CD14-positive monocyte (primary cell): ENCODE measurements around the gene ATP2C1. TPM values are rescaled to one million over a fixed set of nuclear protein-coding genes. Genes with fewer than 3 reads are reported as not detected.
"Not testable (repeated sequence)": the region's sequence is repeated elsewhere in the genome, so short reads cannot be mapped to it uniquely, and the experiment has no call there.

ENCODE experiments used
- DNase-seq, 3 donors: peaks; one replicate each; pipeline ENCODE4 v3.0.0-alpha.2; 2011 to 2022
- H2AFZ ChIP-seq: 2 replicates; pipeline ENCODE4 v1.6.0; 2012; ENCODE audit warnings: mild to moderate bottlenecking, low read depth, low read length, inconsistent platforms; ENCODE audit not compliant: insufficient read depth, poor library complexity, severe bottlenecking
- H3K27ac ChIP-seq, 2 donors: 1 replicate in 1 of 2; 2 replicates in 1 of 2; pipeline ENCODE4 v1.5.1; 2012 to 2013; ENCODE audit warnings: low read length in 2 of 2, control low read depth in 1 of 2, inconsistent platforms in 1 of 2, low read depth in 1 of 2, mild to moderate bottlenecking in 1 of 2
- H3K27me3 ChIP-seq, 2 donors: one replicate each; pipeline versions ENCODE4 v1.6.0 to v1.6.1; 2011 to 2013; ENCODE audit warnings: low read length in 2 of 2; ENCODE audit not compliant: control insufficient read depth in 2 of 2, insufficient read depth in 2 of 2
- H3K36me3 ChIP-seq, 2 donors: replicated peaks in 1 of 2; 1 replicate in 1 of 2; 2 replicates in 1 of 2; pipeline versions ENCODE4 v1.5.1 to v1.6.1; 2012 to 2013; ENCODE audit warnings: low read length in 2 of 2, control low read depth in 1 of 2, inconsistent platforms in 1 of 2, mild to moderate bottlenecking in 1 of 2; ENCODE audit not compliant: insufficient read depth in 2 of 2, control insufficient read depth in 1 of 2
- H3K4me1 ChIP-seq, 2 donors: 1 replicate in 1 of 2; 2 replicates in 1 of 2; pipeline versions ENCODE4 v1.5.1 to v1.6.1; 2012 to 2013; ENCODE audit warnings: low read length in 2 of 2, control low read depth in 1 of 2, inconsistent platforms in 1 of 2, mild to moderate bottlenecking in 1 of 2, moderate library complexity in 1 of 2; ENCODE audit not compliant: insufficient read depth in 2 of 2, control insufficient read depth in 1 of 2
- H3K4me2 ChIP-seq: replicated peaks from 2 replicates; pipeline ENCODE3; 2012; ENCODE audit warnings: low read length, moderate library complexity, mild to moderate bottlenecking; ENCODE audit not compliant: poor library complexity, severe bottlenecking; ENCODE audit errors: extremely low read depth
- H3K4me3 ChIP-seq, 3 experiments: fragments of 200-600 bp in 1 of 3; sonication (generic) in 1 of 3; replicated peaks in 1 of 3; 1 replicate in 2 of 3; 2 replicates in 1 of 3; pipeline ENCODE4 v1.5.1; 2011 to 2013; ENCODE audit warnings: low read length in 3 of 3, mild to moderate bottlenecking in 3 of 3, control low read depth in 2 of 3, low read depth in 2 of 3, inconsistent platforms in 1 of 3, moderate library complexity in 1 of 3
- H3K79me2 ChIP-seq: 2 replicates; pipeline ENCODE4 v1.6.0; 2012; ENCODE audit warnings: mild to moderate bottlenecking, control low read depth, inconsistent platforms, low read length, moderate library complexity; ENCODE audit not compliant: insufficient read depth
- H3K9ac ChIP-seq: 2 replicates; pipeline ENCODE4 v1.6.0; 2017; ENCODE audit warnings: low read length, mild to moderate bottlenecking; ENCODE audit not compliant: insufficient read depth, poor library complexity, severe bottlenecking
- H3K9me3 ChIP-seq, 2 donors: replicated peaks in 1 of 2; 1 replicate in 1 of 2; 2 replicates in 1 of 2; pipeline versions ENCODE4 v1.5.1 to v1.6.1; 2012 to 2013; ENCODE audit warnings: low read length in 2 of 2, control low read depth in 1 of 2; ENCODE audit not compliant: control insufficient read depth in 1 of 2, insufficient read depth in 1 of 2
- H4K20me1 ChIP-seq: 2 replicates; pipeline ENCODE4 v1.6.0; 2012; ENCODE audit warnings: mild to moderate bottlenecking, low read length, control low read depth, moderate library complexity; ENCODE audit not compliant: insufficient read depth
- H3K27ac Mint-ChIP-seq, 7 donors: one replicate each; pipeline ENCODE4 v1.8.0; 2020; ENCODE audit warnings: mild to moderate bottlenecking in 7 of 7, mixed read lengths in 7 of 7, moderate library complexity in 6 of 7, inconsistent platforms in 2 of 7
- H3K27me3 Mint-ChIP-seq, 3 donors: one replicate each; pipeline ENCODE4 v1.8.0; 2021 to 2022; ENCODE audit warnings: low read depth in 3 of 3, mild to moderate bottlenecking in 3 of 3, mixed read lengths in 3 of 3, moderate library complexity in 3 of 3, inconsistent platforms in 1 of 3
- H3K36me3 Mint-ChIP-seq, 2 donors: one replicate each; pipeline ENCODE4 v1.8.0; 2020; ENCODE audit warnings: mixed read lengths in 2 of 2, inconsistent platforms in 1 of 2, mild to moderate bottlenecking in 1 of 2
- H3K4me1 Mint-ChIP-seq: one replicate; pipeline ENCODE4 v1.8.0; 2020; ENCODE audit warnings: mild to moderate bottlenecking, mixed read lengths
- H3K4me3 Mint-ChIP-seq, 2 donors: one replicate each; pipeline ENCODE4 v1.8.0; 2020; ENCODE audit warnings: mild to moderate bottlenecking in 2 of 2, mixed read lengths in 2 of 2, moderate library complexity in 1 of 2
- H3K9me3 Mint-ChIP-seq, 7 donors: one replicate each; pipeline ENCODE4 v1.8.0; 2020 to 2022; ENCODE audit warnings: mixed read lengths in 7 of 7, mild to moderate bottlenecking in 6 of 7, moderate library complexity in 6 of 7, inconsistent platforms in 2 of 7
- CTCF ChIP-seq: fragments of 200-600 bp; IDR thresholded peaks from one replicate; pipeline ENCODE4 v1.8.0; 2022; ENCODE audit warnings: antibody characterized with exemption, mild to moderate bottlenecking
- WGBS: methylation state at CpG from one replicate; pipeline ENCODE4 v1.1.5; 2013; ENCODE audit warnings: missing lambda C conversion rate; ENCODE audit not compliant: insufficient coverage; 5-methylcytosine and 5-hydroxymethylcytosine counted together
- intact Hi-C, 2 donors: fragments of 100-400 bp; cut with micrococcal nuclease; formaldehyde crosslinking; loops; one replicate each; pipeline versions ENCODE4 v1.15.0 to v1.15.1; 2023
- polyA plus RNA-seq, 3 donors: library from polyadenylated mRNA; depleted of rRNA in 1 of 3; unstranded in 2 of 3; stranded (reverse) in 1 of 3; fragments of 300-500 nt in 2 of 3; fragments of >200 nt in 1 of 3; fragmentation: Illumina TruSeq in 2 of 3; gene quantifications; 1 replicate in 2 of 3; 2 replicates in 1 of 3; pipeline ENCODE4 v1.2.3, GENCODE V29; 2012 to 2021

Gene ATP2C1
- polyA plus RNA-seq, 3 donors: 11.7 to 22.0 (median 12.2) TPM

- intact Hi-C loops: loop anchor here in 1 of 2 donors (10.0 kb wide), 1 partner anchor 998 kb away; the partner anchor contains the start of gene CPNE4
- no peaks in the 10 kb centered on the region for H3K36me3 ChIP-seq
- H3K27me3 ChIP-seq: no peaks in the 10 kb centered on the region
- Mint-ChIP-seq H3K36me3 (no peaks in the 10 kb centered on the region), H3K27me3 (peaks cover 0 to 3% (median 0%) of the 10 kb centered on the region in 3 donors), H3K4me1 (peaks cover 3% of the 10 kb centered on the region), H3K9me3 (no peaks in the 10 kb centered on the region), H3K4me3 (no peak overlapping the region), H3K27ac (no peak overlapping the region)
- H3K4me1 ChIP-seq: no peaks in the 10 kb centered on the region
- H3K79me2 ChIP-seq: no peaks in the 10 kb centered on the region
- no peak overlapping the region for H3K9ac ChIP-seq
- H3K4me3 ChIP-seq: no peak overlapping the region
- H3K27ac ChIP-seq: no peak overlapping the region
- WGBS: 100% methylated on average over 3 of the region's 5 CpGs
- H3K9me3 ChIP-seq: no peaks in the 10 kb centered on the region
- no peak for DNase-seq
- no peak overlapping the region for H3K4me2 ChIP-seq
- no peak overlapping the region for H2AFZ ChIP-seq
- no peaks in the 10 kb centered on the region for H4K20me1 ChIP-seq
- no peak for TF ChIP-seq CTCF
These were observed 143.1 kb downstream of the ATP2C1 start for GRCh38 chr3:131036986-131037385.

- no peak overlapping the region for H3K9ac ChIP-seq
- H3K9me3 ChIP-seq: no peaks in the 10 kb centered on the region
- no peak overlapping the region for H3K27ac Mint-ChIP-seq
- no peaks in the 10 kb centered on the region for H3K4me1 ChIP-seq
- no CpG with 5 or more reads among the region's 2 CpGs for WGBS
- no peaks in the 10 kb centered on the region for H3K79me2 ChIP-seq
- peaks cover 3% of the 10 kb centered on the region for H3K4me1 Mint-ChIP-seq
- no peak overlapping the region for H3K4me3 Mint-ChIP-seq
- H3K4me2 ChIP-seq: no peak overlapping the region
- no peaks in the 10 kb centered on the region for H4K20me1 ChIP-seq
- H3K27me3 Mint-ChIP-seq: peaks cover 0 to 3% (median 0%) of the 10 kb centered on the region in 3 donors
- H3K36me3 Mint-ChIP-seq: no peaks in the 10 kb centered on the region
- H2AFZ ChIP-seq: no peak overlapping the region
- no peak overlapping the region for H3K27ac ChIP-seq
- intact Hi-C loops: loop anchor here in 1 of 2 donors (10.0 kb wide), 1 partner anchor 996 kb away; the partner anchor contains the start of gene CPNE4
- no peaks in the 10 kb centered on the region for H3K27me3 ChIP-seq
- no peaks in the 10 kb centered on the region for H3K36me3 ChIP-seq
- TF ChIP-seq CTCF: no peak
- peaks cover 0 to 3% (median 0%) of the 10 kb centered on the region in 7 donors for H3K9me3 Mint-ChIP-seq
- no peak for DNase-seq
- H3K4me3 ChIP-seq: no peak overlapping the region
These were observed 144.4 kb downstream of the ATP2C1 start for GRCh38 chr3:131038326-131038725.

- 76% methylated on average over 8 of the region's 10 CpGs for WGBS
- H4K20me1 ChIP-seq, H3K4me3 ChIP-seq, H2AFZ ChIP-seq, H3K9me3 Mint-ChIP-seq, H3K36me3 ChIP-seq, H3K4me1 ChIP-seq, H3K4me2 ChIP-seq, H3K79me2 ChIP-seq, intact Hi-C loops, H3K36me3 Mint-ChIP-seq, H3K27me3 Mint-ChIP-seq, H3K27me3 ChIP-seq, H3K27ac Mint-ChIP-seq, H3K4me1 Mint-ChIP-seq, H3K9me3 ChIP-seq, H3K4me3 Mint-ChIP-seq, DNase-seq, H3K9ac ChIP-seq, H3K27ac ChIP-seq: not testable (repeated sequence)
These were observed 148.5 kb downstream of the ATP2C1 start for GRCh38 chr3:131042271-131042985.
